Posterior cingulate gyrus (tissue), 11 donors: ENCODE results near the gene HES4.
A peak's percentile ranks its signal among the peaks of the same experiment; 100 is the strongest.

ENCODE experiments used
- DNase-seq, 10 donors: peaks; one replicate each; pipeline versions ENCODE4 v3.0.0 to v3.0.0-alpha.2; 2020 to 2021; ENCODE audit warnings: mixed read lengths in 3 of 10
- intact Hi-C: fragments of 100-400 bp; cut with DNase I; formaldehyde crosslinking; loops from one replicate; pipeline ENCODE4 v1.15.1; 2023

Gene HES4

DNA sequence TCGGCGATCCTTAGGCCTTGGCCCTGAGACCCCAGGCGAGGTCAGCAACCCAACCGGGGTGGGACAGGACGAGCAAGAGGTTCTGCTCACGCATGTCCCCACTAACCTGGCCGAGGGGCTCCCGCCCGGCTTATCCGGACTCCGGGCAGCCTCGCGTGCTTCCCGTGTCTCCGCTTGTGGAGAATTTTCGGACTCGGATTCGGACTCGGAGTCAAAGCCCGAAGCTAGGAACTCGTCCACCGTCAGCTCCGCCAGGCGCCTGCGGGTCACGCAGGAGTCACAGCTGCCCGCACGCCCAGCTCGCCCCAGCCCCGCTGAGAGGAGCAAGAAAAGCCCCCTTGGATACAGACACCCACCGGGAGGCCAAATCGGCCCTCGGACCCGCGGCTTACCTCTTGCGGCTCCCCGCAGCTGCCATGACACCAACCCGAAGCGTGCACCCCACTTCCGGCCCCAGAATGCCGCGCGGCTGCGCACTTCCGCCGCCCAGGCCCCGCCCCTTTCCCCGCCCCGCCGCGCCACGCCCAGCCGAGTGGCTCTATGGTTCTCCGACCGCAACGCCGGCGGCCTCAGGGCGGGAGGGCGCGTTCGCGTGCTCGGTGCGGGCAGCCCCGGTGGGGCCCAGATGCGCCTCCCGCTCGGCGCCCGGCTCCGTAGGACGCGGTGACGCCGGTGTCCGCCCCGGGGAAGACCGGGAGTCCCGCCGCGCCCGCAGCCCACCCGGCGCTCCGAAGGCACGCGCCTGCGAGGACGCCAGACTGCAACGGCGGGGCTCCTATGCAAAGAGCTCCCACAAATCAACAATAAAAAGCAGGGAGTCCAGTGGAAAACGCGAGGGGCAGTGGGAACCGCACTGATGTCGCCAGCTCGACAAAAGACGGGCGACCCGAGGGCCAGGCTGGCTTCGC, 40.8 kb downstream of the HES4 start, which contains the start of gene NOC2L:
TSS of gene NOC2L (minus strand) at position 434 of the 908 bp plus-strand sequence. CDS start at position 418, 16 bp downstream.
- DNase-seq: peak; percentile 90 to 99 (median 96)
- intact Hi-C loops: no loop called here

DNA sequence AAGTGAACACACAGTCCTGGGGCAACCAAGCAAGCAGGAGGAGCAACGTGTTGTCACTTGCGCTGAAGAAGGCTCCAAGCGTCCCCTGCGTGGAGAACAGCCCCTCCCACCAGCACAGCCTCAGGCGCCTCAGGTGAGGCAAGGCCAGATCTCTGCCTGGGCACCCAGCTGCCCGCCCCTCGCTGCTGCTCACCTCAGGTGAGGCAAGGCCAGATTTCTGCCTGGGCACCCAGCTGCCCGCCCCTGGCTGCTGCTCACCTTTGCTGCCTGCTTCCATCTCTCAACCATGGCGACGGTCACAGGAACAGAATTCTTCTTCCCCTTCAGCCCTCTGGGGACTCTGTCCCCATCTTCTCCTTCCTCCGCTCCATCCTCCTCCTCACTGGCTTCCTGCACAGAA, 43.3 kb downstream of the HES4 start:
- intact Hi-C loops: no loop called here
- DNase-seq: no peak

DNA sequence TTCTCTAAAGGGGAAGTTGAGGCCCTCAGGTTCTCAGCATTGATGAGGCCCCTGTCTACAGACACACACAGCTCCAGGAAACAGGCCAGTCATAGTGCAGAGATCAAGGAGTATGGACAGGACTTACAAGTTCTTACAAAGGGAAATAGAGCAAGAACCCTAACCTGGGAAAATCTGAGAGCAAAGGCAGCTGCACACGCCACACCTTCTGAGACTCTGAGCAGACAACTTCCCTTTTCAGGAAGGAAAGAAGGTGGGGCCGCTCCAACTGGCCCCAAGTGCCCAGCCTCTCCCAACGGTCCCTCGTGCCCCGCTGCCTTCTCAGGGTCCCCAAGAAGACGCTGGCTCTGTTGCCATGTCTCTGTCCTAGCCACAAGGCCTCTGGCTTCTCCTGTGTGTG, 44.4 kb downstream of the HES4 start:
- no peak for DNase-seq
- intact Hi-C loops: no loop called here

DNA sequence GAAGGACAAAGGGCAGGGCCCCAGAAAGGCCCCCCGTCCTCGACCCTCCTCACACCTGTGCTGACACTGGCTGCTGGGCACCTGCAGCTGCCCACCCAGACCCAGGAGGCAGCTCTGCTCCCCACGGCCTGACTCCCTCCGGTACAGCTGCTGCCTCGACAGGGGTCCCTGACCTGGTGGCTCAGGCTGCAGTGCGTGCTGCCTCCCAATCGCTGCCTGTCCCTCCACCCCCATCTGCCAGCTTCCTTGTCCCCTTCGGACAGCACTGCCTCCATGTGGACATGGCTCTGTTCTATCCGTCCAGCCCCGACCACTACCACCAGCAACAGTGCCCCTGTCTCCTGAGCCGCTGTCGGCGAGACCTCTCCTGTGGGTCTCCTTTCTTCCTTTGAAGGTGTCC, 45.0 kb downstream of the HES4 start:
- intact Hi-C loops: no loop called here
- no peak for DNase-seq

DNA sequence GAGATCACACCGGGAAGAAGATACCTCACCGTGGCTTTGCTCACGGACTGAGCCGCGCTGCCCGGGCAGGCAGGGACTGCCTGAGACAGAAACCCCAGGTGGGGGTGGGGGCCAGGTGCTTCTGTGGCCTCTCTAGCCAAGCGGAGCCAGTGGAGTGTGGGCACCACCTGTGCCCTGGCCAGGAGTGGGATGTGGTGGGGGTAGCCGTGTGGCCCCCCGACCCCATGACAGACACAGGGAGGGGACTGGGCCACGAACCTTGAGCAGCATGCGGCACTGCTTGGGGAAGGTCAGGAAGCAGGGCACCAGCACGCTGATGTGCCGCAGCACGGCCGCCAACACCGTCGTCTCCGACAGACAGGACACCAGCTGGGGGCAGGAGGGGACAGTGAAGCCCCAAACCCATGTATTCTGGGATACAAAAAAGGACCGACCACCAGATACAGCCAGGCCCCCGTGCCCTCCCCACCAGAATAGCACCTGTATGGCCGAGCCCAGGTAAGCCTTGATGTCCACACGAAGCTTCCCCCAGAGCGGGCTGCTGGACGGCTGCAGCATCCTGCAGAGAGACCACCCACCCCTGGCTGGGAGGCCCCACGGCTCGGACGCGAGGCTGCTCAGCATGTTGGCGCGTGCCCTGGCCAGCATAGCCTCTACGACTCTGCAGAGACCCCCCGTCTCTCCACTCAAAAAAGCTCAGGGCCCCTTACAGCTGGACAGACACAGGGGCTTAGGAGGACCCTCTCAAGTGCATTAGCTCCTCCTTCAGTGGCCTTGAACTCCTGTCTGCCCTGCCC, 46.2 kb downstream of the HES4 start:
- intact Hi-C loops: no loop called here
- DNase-seq: no peak

DNA sequence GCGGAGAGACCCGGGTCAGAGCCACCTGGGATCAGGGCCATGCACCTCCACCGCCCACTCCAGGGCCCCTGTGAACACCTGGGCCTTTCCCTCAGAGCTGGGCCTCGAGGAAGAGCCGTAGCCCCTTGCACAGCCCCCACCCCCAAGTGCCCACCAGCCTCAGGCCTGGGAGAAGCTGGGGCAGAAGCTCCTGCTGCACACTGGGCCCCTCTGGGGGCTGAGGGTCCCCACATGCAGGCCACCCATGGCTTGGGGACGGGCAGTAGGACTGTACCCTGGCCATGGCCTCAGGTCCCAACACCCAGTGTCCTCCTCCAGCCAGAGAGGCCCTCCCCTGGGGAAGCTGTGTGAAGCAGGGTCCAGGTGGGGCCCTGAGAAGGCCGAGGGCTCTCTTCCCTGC, 47.3 kb downstream of the HES4 start:
- intact Hi-C loops: no loop called here
- no peak for DNase-seq

DNA sequence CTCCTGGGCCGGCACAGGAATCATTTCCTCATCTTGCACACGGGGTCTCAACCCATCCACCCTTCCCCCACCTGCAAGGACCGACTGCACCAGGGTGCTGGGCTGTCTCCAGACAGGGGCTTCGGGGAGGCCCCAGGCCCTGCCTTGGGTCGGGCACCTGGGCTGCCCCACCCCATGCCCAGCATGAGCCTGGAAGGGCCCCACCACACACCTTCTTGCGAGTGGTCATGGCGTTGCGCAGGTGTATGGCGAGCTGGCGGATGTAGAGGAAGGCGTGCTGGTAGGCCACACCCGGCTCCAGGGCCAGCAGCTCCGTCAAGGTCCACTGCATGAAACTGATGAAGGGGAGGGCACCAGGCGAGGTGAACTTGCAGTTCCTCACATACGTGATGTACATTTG, 47.7 kb downstream of the HES4 start:
- intact Hi-C loops: no loop called here
- DNase-seq: no peak

DNA sequence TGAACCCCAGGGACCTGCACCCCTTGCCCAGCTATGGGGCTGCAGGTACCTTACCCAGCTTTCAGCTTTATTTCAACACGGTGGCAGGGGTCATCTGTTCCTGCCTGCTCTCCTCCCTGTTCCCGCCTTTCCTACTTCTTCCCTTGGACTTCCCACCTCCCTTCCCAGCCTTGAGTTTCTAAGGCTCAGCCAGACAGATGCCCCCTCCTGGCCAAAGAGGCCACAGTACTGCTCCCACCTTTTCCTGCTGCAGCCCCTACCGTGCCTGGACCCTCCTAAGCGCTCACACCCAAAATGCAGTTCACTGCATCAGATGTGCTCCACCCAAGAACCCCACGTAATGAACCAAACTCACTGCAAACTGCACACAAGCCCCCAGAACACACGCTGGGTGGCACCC, 48.5 kb downstream of the HES4 start:
- intact Hi-C loops: no loop called here
- no peak for DNase-seq

DNA sequence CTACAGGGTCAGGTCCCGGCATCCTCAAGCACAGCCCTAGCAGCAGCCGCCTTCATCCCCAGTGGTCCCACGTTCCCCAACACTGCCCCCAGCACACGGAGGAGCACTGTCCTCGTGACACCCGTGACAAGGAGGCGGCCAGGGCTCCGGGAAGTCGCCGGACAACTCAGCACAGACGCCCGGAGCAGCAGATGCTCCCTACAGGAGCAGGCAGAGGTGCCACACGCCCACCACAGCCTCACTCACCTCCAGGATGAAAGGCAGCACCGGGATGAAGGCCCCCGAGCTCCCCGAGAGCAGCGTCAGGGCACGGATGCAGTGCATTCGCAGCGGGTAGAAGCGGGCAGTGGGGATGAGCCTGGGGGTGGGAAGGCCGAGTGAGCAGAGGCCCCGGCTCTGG, 49.0 kb downstream of the HES4 start:
- intact Hi-C loops: no loop called here
- no peak for DNase-seq

DNA sequence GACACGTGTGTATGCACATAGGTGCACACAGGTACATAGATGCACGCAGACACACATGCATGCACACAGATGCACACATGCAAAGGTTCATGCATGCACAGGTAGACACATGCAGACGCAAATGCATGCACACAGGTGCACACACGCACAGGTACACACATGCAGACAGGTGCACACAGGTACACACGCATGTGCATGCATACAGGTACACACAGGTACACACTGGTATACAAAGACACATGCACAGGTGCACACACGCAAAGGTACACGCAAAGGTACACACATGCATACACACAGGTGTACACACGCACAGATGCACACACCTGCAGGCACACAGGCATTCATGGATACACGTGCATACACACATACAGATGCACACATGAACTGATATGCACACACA, 49.6 kb downstream of the HES4 start:
- intact Hi-C loops: no loop called here
- DNase-seq: no peak
